Ovary (tissue), 9 donors: ENCODE measurements around the gene SLC29A4. TPM values are rescaled to one million over a fixed set of nuclear protein-coding genes. Genes with fewer than 3 reads are reported as not detected.

ENCODE experiments used
- DNase-seq, 5 donors: peaks; one replicate each; pipeline ENCODE4 v3.0.0-alpha.2; 2019 to 2020
- H3K27ac ChIP-seq, 2 donors: fragments of 200-600 bp; one replicate each; pipeline versions ENCODE4 v1.5.1 to v1.8.0; 2019 to 2022
- H3K27me3 ChIP-seq: fragments of 200-600 bp; one replicate; pipeline ENCODE4 v1.8.0; 2022
- H3K36me3 ChIP-seq: fragments of 200-600 bp; sonication (generic); one replicate; pipeline ENCODE4 v1.5.1; 2019
- H3K4me1 ChIP-seq: one replicate; pipeline ENCODE4 v1.8.1; 2013; ENCODE audit warnings: mild to moderate bottlenecking, moderate library complexity; ENCODE audit not compliant: insufficient read depth
- H3K4me3 ChIP-seq: fragments of 200-600 bp; sonication (generic); one replicate; pipeline ENCODE4 v1.5.1; 2017
- H3K9me3 ChIP-seq, 2 donors: fragments of 200-600 bp in 1 of 2; sonication (generic) in 1 of 2; one replicate each; pipeline versions ENCODE4 v1.5.1 to v1.8.1; 2013 to 2019; ENCODE audit warnings: mild to moderate bottlenecking in 1 of 2, moderate library complexity in 1 of 2
- EP300 ChIP-seq: sonication (generic); formaldehyde crosslinking; IDR thresholded peaks from one replicate; pipeline ENCODE4 v1.6.1; 2017; ENCODE audit warnings: antibody characterized with exemption
- POLR2A ChIP-seq: fragments of 450-650 bp; IDR thresholded peaks from one replicate; pipeline ENCODE4 v1.6.1; 2017; ENCODE audit warnings: antibody characterized with exemption, mild to moderate bottlenecking, moderate library complexity
- WGBS, 3 donors: extraction: QIAGEN DNeasy Blood & Tissue Kit in 1 of 3; methylation state at CpG; one replicate each; pipeline versions ENCODE4 v1.1.5 to v1.1.7; 2013 to 2017; 5-methylcytosine and 5-hydroxymethylcytosine counted together
- intact Hi-C, 4 donors: fragments of 100-400 bp; cut with DNase I; formaldehyde crosslinking; loops; one replicate each; pipeline versions ENCODE4 v1.11.0 to v1.15.1; 2022 to 2023
- polyA plus RNA-seq, 2 donors: library from polyadenylated mRNA; stranded (reverse); fragments of 200-250 nt in 1 of 2; fragments of 350-450 nt in 1 of 2; fragmentation: Illumina TruSeq in 1 of 2; extraction: RNeasy Lipid Tissue Mini Kit (QIAGEN cat#74804) in 1 of 2; gene quantifications; one replicate each; pipeline ENCODE4 v1.2.3, GENCODE V29; 2013 to 2014
- total RNA-seq, 7 donors: library from RNA; depleted of rRNA in 2 of 7; stranded (reverse); fragments of >200 nt in 2 of 7; fragmentation: NEBNext Ultra II Directional in 3 of 7; extraction: Animal tissue kit (Norgen Biotek cat#: 25700) in 3 of 7; gene quantifications; one replicate each; pipeline versions ENCODE4 v1.1.0 to v1.2.4, GENCODE V29; 2016 to 2023
- TF ChIP-seq, protein P1 (sequence below), 3 donors: fragments of 450-650 bp in 2 of 3; fragments of 200-600 bp in 1 of 3; IDR thresholded peaks; one replicate each; pipeline versions ENCODE4 v1.5.1 to v1.8.0; 2016 to 2022; ENCODE audit warnings: antibody characterized with exemption in 3 of 3, mild to moderate bottlenecking in 1 of 3
- donor health status: DM: no; HTN: no; CAD: no; lungs with moderate emphysema.
- donor health status: DM: no; HTN: no; CAD: no.
- donor health status: Bipolar disorder and iron deficiency.
- donor health status: DM: yes; HTN: yes; CAD: no.
- donor health status: DM: no; HTN: no; CAD: no.
- donor health status: DM: yes; HTN: yes; CAD: no.

The SLC29A4 gene
- total and polyA plus RNA-seq, 9 donors = 1.1 to 9.9 (median 2.2) TPM

DNA sequence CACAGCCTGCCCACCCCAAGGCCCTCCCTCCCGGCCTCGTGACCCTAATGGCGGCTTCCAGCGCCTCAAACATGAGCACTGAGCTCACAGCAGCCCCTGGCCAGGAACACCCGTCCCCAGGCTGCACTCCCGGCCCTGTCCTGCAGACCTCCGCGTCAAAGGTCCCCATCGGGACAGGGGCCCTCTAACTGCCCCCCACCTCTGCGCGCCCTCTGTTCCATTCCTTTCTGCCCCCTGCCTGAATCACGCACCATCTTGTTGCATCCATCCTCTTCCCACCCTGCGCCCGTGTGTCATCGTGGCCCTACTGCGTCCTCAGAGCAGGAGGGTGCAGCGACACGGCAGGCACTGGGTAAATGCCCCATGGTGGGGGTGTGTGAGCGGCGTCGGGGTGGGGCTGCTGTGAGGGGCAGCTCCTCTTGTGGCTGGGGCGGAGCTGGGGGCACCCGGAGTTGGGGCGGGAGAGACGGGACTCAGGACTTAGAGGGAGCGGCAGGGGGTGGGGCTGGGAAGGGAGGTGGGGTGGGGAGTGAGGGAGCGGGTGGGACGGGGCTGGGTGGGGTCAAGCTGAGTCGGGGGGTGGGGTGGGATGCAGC lies 13.4 kb downstream of the SLC29A4 start:
- WGBS, 3 donors = 70 to 76% (median 73%) methylated on average over 24 to 29 of the region's 29 CpGs
- H3K36me3 ChIP-seq = no peaks in the 10 kb centered on the region
- intact Hi-C loops = no loop called here

DNA sequence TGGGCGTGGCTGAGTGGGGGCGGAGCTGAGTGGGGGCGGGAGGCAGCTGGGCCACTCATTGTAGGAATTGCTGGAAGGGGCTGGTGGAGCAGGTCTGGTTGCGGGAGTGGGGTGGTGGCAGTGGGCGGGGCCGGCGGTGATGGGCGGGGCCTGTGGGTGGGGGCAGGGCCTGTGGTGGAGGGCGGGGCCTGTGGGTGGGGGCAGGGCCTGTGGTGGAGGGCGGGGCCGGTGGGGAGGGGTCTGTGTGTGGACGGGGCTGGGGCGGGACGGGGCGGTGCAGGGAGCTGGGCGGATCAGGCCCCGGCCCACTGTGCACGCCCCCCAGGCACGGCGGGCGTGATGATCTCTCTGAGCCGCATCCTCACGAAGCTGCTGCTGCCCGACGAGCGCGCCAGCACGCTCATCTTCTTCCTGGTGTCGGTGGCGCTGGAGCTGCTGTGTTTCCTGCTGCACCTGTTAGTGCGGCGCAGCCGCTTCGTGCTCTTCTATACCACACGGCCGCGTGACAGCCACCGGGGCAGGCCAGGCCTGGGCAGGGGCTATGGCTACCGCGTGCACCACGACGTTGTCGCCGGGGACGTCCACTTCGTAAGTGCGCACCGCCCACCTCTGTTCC lies 14.0 kb downstream of the SLC29A4 start:
- Histone ChIP-seq H3K36me3 (no peaks in the 10 kb centered on the region), H3K4me1 (no peaks in the 10 kb centered on the region), H3K27me3 (no peaks in the 10 kb centered on the region), H3K27ac (no peak overlapping the region), H3K9me3 (no peaks in the 10 kb centered on the region), H3K4me3 (no peak overlapping the region)
- 52 to 65% (median 59%) methylated on average over 37 to 48 of the region's 48 CpGs for WGBS, 3 donors
- no peak for TF ChIP-seq POLR2A
- intact Hi-C loops = no loop called here
- no peak for DNase-seq

More for the DNA sequence above, 13.4 kb downstream of the SLC29A4 start:
- Histone ChIP-seq H3K4me3 (no peak overlapping the region), H3K9me3 (no peaks in the 10 kb centered on the region), H3K27ac (no peak overlapping the region), H3K27me3 (no peaks in the 10 kb centered on the region), H3K4me1 (no peaks in the 10 kb centered on the region)
- DNase-seq = no peak
- TF ChIP-seq EP300 (no peak), POLR2A (no peak)
- TF ChIP-seq, protein P1, sequence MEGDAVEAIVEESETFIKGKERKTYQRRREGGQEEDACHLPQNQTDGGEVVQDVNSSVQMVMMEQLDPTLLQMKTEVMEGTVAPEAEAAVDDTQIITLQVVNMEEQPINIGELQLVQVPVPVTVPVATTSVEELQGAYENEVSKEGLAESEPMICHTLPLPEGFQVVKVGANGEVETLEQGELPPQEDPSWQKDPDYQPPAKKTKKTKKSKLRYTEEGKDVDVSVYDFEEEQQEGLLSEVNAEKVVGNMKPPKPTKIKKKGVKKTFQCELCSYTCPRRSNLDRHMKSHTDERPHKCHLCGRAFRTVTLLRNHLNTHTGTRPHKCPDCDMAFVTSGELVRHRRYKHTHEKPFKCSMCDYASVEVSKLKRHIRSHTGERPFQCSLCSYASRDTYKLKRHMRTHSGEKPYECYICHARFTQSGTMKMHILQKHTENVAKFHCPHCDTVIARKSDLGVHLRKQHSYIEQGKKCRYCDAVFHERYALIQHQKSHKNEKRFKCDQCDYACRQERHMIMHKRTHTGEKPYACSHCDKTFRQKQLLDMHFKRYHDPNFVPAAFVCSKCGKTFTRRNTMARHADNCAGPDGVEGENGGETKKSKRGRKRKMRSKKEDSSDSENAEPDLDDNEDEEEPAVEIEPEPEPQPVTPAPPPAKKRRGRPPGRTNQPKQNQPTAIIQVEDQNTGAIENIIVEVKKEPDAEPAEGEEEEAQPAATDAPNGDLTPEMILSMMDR (IDR thresholded peaks at IDR 0.05) = no peak

DNA sequence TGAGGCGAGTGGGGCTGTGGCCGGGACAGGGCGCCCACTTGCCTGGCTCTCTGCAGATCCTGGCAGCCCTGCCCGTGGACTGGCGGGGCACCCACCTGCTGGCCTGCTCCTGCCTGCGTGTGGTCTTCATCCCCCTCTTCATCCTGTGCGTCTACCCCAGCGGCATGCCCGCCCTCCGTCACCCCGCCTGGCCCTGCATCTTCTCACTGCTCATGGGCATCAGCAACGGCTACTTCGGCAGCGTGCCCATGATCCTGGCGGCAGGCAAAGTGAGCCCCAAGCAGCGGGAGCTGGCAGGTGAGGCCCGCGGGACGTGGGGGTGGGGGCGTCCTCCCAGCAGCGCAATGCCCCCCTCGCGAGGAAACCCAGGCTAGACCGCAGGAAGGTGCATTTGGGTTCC lies 17.6 kb downstream of the SLC29A4 start:
- no peaks in the 10 kb centered on the region for H3K9me3 ChIP-seq
- no peaks in the 10 kb centered on the region for H3K27me3 ChIP-seq
- TF ChIP-seq, protein P1 (IDR thresholded peaks at IDR 0.05) = no peak
- no peak for TF ChIP-seq POLR2A
- no peak for TF ChIP-seq EP300
- intact Hi-C loops = no loop called here
- 89 to 93% (median 92%) methylated on average over 24 of the region's 24 CpGs for WGBS, 3 donors
- H3K36me3 ChIP-seq = no peaks in the 10 kb centered on the region
- no peak overlapping the region for H3K27ac ChIP-seq
- DNase-seq = no peak
- H3K4me1 ChIP-seq = no peaks in the 10 kb centered on the region
- no peak overlapping the region for H3K4me3 ChIP-seq

DNA sequence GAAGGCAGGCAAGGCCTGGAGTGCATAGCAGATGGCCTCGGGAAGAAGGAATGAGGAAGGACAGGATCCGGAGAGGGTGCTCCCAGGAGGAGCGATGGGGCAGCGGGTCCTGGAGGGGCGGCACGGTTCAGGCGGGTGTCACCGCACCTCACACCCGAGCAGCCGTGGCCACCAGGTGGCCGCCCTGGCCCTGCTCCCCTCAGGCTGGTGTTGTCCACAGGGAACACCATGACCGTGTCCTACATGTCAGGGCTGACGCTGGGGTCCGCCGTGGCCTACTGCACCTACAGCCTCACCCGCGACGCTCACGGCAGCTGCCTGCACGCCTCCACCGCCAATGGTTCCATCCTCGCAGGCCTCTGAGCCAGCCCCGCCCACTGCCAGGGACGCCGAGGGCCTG lies 19.8 kb downstream of the SLC29A4 start:
- Histone ChIP-seq H3K36me3 (no peaks in the 10 kb centered on the region), H3K4me1 (no peaks in the 10 kb centered on the region), H3K4me3 (no peak overlapping the region), H3K27ac (no peak overlapping the region), H3K27me3 (no peaks in the 10 kb centered on the region), H3K9me3 (no peaks in the 10 kb centered on the region)
- peak in 1 of 5 donors; percentile 19 for DNase-seq
- 75 to 82% (median 77%) methylated on average over 25 of the region's 25 CpGs for WGBS, 3 donors
- TF ChIP-seq, protein P1 (IDR thresholded peaks at IDR 0.05) = no peak
- no peak for TF ChIP-seq EP300
- TF ChIP-seq POLR2A = no peak
- intact Hi-C loops = no loop called here

DNA sequence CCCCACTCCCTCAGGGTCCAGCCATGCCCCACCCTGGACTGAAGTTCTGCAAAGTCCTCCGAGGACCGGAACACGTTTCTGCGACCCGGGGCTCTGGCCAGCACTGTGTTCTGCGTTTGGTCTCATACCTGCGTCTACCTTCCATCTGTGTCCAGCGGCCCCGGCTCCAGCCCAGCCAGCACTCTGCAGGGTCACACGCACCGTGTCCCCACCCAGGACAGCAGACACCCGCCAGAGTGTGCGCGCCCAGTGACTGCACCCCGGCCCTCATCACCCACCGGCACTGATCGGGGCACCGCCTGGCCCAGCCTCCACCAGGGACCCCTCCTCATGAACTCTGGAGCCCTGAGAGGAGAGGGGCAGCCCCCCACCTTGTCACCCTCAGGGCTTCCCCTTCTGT lies 20.3 kb downstream of the SLC29A4 start:
- WGBS, 3 donors = 82 to 85% (median 82%) methylated on average over 18 of the region's 18 CpGs
- no peaks in the 10 kb centered on the region for H3K9me3 ChIP-seq
- no peak overlapping the region for H3K4me3 ChIP-seq
- H3K36me3 ChIP-seq = no peaks in the 10 kb centered on the region
- intact Hi-C loops = no loop called here
- no peaks in the 10 kb centered on the region for H3K4me1 ChIP-seq
- H3K27ac ChIP-seq = no peak overlapping the region
- no peak for TF ChIP-seq POLR2A
- TF ChIP-seq, protein P1 (IDR thresholded peaks at IDR 0.05) = no peak
- TF ChIP-seq EP300 = no peak
- no peak for DNase-seq
- H3K27me3 ChIP-seq = no peaks in the 10 kb centered on the region
